K562 (cell line): ENCODE results near the gene GANAB. TPM values are rescaled to one million over a fixed set of nuclear protein-coding genes. Genes with fewer than 3 reads are reported as not detected.

Experiments
- ARID1B ChIP-seq: fragments of 450-650 bp; IDR thresholded peaks from 2 replicates; pipeline ENCODE4 v1.6.1; 2016; ENCODE audit warnings: antibody characterized with exemption, mild to moderate bottlenecking, inconsistent platforms
- DDX20 ChIP-seq: fragments of 450-650 bp; IDR thresholded peaks from 2 replicates; pipeline ENCODE4 v1.6.1; 2016; ENCODE audit warnings: missing genetic modification characterization, low read depth, mild to moderate bottlenecking, missing compliant biosample characterization, moderate library complexity
- FOXA1 ChIP-seq: fragments of 450-650 bp; IDR thresholded peaks from 2 replicates; pipeline ENCODE4 v1.6.1; 2016; ENCODE audit warnings: mild to moderate bottlenecking, borderline replicate concordance
- FOXA3 ChIP-seq, 2 experiments: fragments of 450-650 bp in 1 of 2; sonication (generic) in 1 of 2; formaldehyde crosslinking; IDR thresholded peaks in 1 of 2; conservative IDR thresholded peaks in 1 of 2; 2 replicates each; pipeline versions ENCODE4 v1.4.0 to v1.8.0; 2020 to 2022; ENCODE audit warnings: mild to moderate bottlenecking in 2 of 2, missing genetic modification reagents in 1 of 2
- HDAC1 ChIP-seq, 2 experiments: fragments of 450-650 bp; IDR thresholded peaks; 2 replicates each; pipeline ENCODE4 v1.6.1; 2016 to 2017; ENCODE audit warnings: inconsistent platforms in 1 of 2, mild to moderate bottlenecking in 1 of 2, moderate library complexity in 1 of 2
- KDM4B ChIP-seq, 2 experiments: fragments of 450-650 bp in 1 of 2; sonication (generic) in 1 of 2; IDR thresholded peaks; 2 replicates each; pipeline ENCODE4 v1.6.1; 2016 to 2017; ENCODE audit warnings: borderline replicate concordance in 2 of 2, antibody characterized with exemption in 1 of 2, low read depth in 1 of 2, mild to moderate bottlenecking in 1 of 2
- KLF1 ChIP-seq: fragments of 450-650 bp; IDR thresholded peaks from 2 replicates; pipeline ENCODE4 v1.6.1; 2016; ENCODE audit warnings: missing genetic modification characterization, missing compliant biosample characterization
- MED1 ChIP-seq: sonication (generic); formaldehyde crosslinking; IDR thresholded peaks from 2 replicates; pipeline ENCODE4 v1.8.1; 2023; ENCODE audit warnings: missing genetic modification reagents, borderline replicate concordance
- MTA2 ChIP-seq: fragments of 450-650 bp; IDR thresholded peaks from 2 replicates; pipeline ENCODE4 v1.6.1; 2016; ENCODE audit warnings: low read depth
- NR2C1 ChIP-seq, 2 experiments: fragments of 450-650 bp; IDR thresholded peaks; 2 replicates each; pipeline ENCODE4 v1.6.1; 2017; ENCODE audit warnings: mild to moderate bottlenecking in 2 of 2, antibody characterized with exemption in 1 of 2, inconsistent platforms in 1 of 2, missing compliant biosample characterization in 1 of 2, missing genetic modification characterization in 1 of 2
- PYGO2 ChIP-seq: fragments of 450-650 bp; IDR thresholded peaks from 2 replicates; pipeline ENCODE4 v1.6.1; 2016; ENCODE audit warnings: mild to moderate bottlenecking, missing genetic modification characterization, moderate library complexity, missing compliant biosample characterization
- RBFOX2 ChIP-seq: fragments of 200-400 bp; formaldehyde crosslinking; IDR thresholded peaks from 2 replicates; pipeline ENCODE4 v1.6.1; 2017; ENCODE audit warnings: low read depth, mild to moderate bottlenecking, low read length, moderate library complexity
- RBM17 ChIP-seq: fragments of 200-400 bp; formaldehyde crosslinking; IDR thresholded peaks from 2 replicates; pipeline ENCODE4 v1.6.1; 2017; ENCODE audit warnings: low read depth, mild to moderate bottlenecking, low read length, borderline replicate concordance
- RUNX1 ChIP-seq: sonication (generic); IDR thresholded peaks from 2 replicates; pipeline ENCODE4 v1.6.1; 2016; ENCODE audit warnings: antibody characterized with exemption, low read depth
- U2AF2 ChIP-seq: fragments of 200-400 bp; formaldehyde crosslinking; optimal IDR thresholded peaks from 2 replicates; pipeline ENCODE3; 2017; ENCODE audit warnings: low read depth, mild to moderate bottlenecking, low read length
- ZBTB7A ChIP-seq: IDR thresholded peaks from 2 replicates; pipeline ENCODE4 v1.6.1; 2011; ENCODE audit warnings: low read depth, mild to moderate bottlenecking, low read length, moderate library complexity, borderline replicate concordance; ENCODE audit not compliant: control insufficient read depth
- ZKSCAN1 ChIP-seq: fragments of 150-350 bp; IDR thresholded peaks from 2 replicates; pipeline ENCODE4 v1.6.1; 2016; ENCODE audit warnings: low read depth, low read length
- ZNF274 ChIP-seq: IDR thresholded peaks from 2 replicates; pipeline ENCODE4 v1.6.1; 2011; ENCODE audit warnings: low read depth, mild to moderate bottlenecking, low read length, moderate library complexity, borderline replicate concordance
- ZNF347 ChIP-seq: fragments of 450-650 bp; formaldehyde crosslinking; IDR thresholded peaks from 2 replicates; pipeline ENCODE4 v1.4.0; 2020; ENCODE audit warnings: low read depth, mild to moderate bottlenecking, moderate library complexity
- ZNF445 ChIP-seq: fragments of 250-450 bp; sonication (Bioruptor Pico); IDR thresholded peaks from 2 replicates; pipeline ENCODE4 v1.4.0; 2020; ENCODE audit warnings: low read depth, mild to moderate bottlenecking, moderate library complexity
- ZNF766 ChIP-seq: fragments of 200-800 bp; sonication (Bioruptor generic); conservative IDR thresholded peaks from 2 replicates; pipeline ENCODE4 v1.6.1; 2016; ENCODE audit warnings: missing genetic modification characterization, missing compliant biosample characterization
- ZSCAN29 ChIP-seq: fragments of 450-650 bp; IDR thresholded peaks from 2 replicates; pipeline ENCODE4 v1.6.1; 2017
- ZZZ3 ChIP-seq: fragments of 450-650 bp; IDR thresholded peaks from 2 replicates; pipeline ENCODE4 v1.6.1; 2016; ENCODE audit warnings: antibody characterized with exemption, mild to moderate bottlenecking, moderate library complexity
- polyA plus RNA-seq, 8 experiments: library from polyadenylated mRNA; depleted of rRNA in 4 of 8; stranded (reverse) in 5 of 8; unstranded in 3 of 8; fragments of >200 nt; fragmentation: Nextera tagmentation in 2 of 8; fragmentation: Illumina TruSeq in 1 of 8; extraction: Ambion mirVana in 2 of 8; extraction: Trizol in 1 of 8; gene quantifications; 2 replicates each; pipeline versions ENCODE4 v1.2.1 to v1.2.3, GENCODE V29; 2011 to 2014; ENCODE audit warnings: inconsistent platforms in 1 of 8, missing spikeins in 1 of 8
- total RNA-seq, 7 experiments: library from RNA; depleted of rRNA in 6 of 7; stranded (reverse); fragments of >200 nt in 6 of 7; fragmentation: Illumina TruSeq in 2 of 7; extraction: Trizol in 2 of 7; gene quantifications; 2 replicates each; pipeline versions ENCODE4 v1.2.1 to v1.2.3, GENCODE V29; 2011 to 2021; ENCODE audit warnings: low replicate concordance in 1 of 7
- TF ChIP-seq, protein P1 (sequence below): IDR thresholded peaks from 2 replicates; pipeline ENCODE4 v1.6.1; 2014; ENCODE audit warnings: antibody characterized with exemption
- TF ChIP-seq, protein P2 (sequence below): IDR thresholded peaks from 2 replicates; pipeline ENCODE4 v1.6.1; 2011; ENCODE audit not compliant: insufficient read length; ENCODE audit errors: extremely low read depth
- TF ChIP-seq, protein P3 (sequence below): fragments of 250-450 bp; sonication (Bioruptor Pico); IDR thresholded peaks from 2 replicates; pipeline ENCODE4 v1.8.0; 2022; ENCODE audit warnings: moderate library complexity, mild to moderate bottlenecking, inconsistent platforms

GANAB gene
- total and polyA plus RNA-seq, 9 of the 15 experiments (the other 6 are each of a cell fraction or from before 2014, with no cell fraction given), result 6.5 to 284 (median 161) TPM

DNA sequence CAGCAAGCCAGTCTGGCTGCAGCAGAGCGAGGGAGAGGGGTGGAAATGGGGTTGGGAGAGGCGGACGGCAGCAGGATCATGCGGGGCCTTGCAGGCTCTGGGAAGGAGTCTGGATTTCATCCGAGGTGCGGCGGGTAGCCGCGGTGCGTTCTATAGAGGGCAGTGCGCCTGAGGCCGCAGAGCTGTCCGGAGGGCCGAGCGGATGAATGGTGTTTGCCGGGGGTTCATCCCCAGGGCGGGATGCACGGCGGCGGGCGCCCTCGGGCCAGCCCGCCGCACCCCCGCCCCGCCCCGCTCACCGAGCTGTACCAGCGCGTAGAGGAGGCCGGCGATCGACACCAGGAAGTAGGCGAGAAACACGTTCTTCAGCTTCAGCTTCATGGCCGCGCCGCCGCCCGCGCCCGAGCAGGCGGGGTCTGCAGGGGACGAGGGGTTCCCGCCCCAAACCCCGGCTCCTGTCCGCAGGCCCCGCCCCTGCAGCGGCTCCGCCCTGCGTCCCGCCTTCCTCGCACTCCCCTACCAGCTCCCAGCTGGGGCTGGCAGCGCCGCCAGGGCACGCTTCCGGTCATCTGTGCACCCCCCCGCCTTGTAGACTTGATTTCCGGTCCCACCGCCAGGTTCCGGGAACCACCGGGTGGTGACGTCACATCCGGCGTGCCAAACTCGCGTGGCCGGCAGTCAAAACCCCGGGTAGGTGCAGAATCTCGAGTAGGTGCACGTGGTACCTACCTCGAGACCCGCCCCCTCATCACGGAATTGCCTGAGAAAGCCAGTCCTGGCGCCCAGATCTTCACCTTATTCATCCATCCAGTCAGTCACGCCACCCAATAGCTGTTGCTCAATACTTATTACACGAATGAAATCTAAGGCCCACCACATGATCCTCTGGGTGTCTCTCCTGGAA is 24.6 kb downstream of the GANAB start, which contains the start of gene B3GAT3 (continued):
- TF ChIP-seq ZNF766 (CRISPR knock-in tag), result 0 out of 2 replicates have a peak, but pooled peaks have one; percentile 13
- TF ChIP-seq HDAC1 (IDR thresholded peaks at IDR 0.05), result peak in 1 of 2 experiments; percentile 98; a peak in 2 of 4 replicates
- TF ChIP-seq FOXA3 (CRISPR knock-in tag; conservative IDR thresholded peaks at IDR 0.05 in 1 of 2, IDR thresholded peaks at IDR 0.05 in 1 of 2), result no peak; a peak in 1 of 4 replicates
- peak; percentile 77; the same call in 1 of the 2 replicates for TF ChIP-seq KLF1 (tag)
- TF ChIP-seq, protein P1, sequence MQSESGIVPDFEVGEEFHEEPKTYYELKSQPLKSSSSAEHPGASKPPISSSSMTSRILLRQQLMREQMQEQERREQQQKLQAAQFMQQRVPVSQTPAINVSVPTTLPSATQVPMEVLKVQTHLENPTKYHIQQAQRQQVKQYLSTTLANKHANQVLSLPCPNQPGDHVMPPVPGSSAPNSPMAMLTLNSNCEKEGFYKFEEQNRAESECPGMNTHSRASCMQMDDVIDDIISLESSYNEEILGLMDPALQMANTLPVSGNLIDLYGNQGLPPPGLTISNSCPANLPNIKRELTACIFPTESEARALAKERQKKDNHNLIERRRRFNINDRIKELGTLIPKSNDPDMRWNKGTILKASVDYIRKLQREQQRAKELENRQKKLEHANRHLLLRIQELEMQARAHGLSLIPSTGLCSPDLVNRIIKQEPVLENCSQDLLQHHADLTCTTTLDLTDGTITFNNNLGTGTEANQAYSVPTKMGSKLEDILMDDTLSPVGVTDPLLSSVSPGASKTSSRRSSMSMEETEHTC, result 0 out of 2 replicates have a peak, but pooled peaks have one; percentile 26
- TF ChIP-seq U2AF2, result no peak
- no peak for TF ChIP-seq DDX20 (tag)
- no peak for TF ChIP-seq ZNF445 (CRISPR knock-in tag)
- TF ChIP-seq RBM17, result no peak
- peak; percentile 89 for TF ChIP-seq RBFOX2
- TF ChIP-seq ZNF347 (CRISPR knock-in tag), result no peak
- TF ChIP-seq ARID1B, result peak; percentile 40; the same call in 1 of the 2 replicates
- TF ChIP-seq MTA2, result no peak
- TF ChIP-seq, protein P2, sequence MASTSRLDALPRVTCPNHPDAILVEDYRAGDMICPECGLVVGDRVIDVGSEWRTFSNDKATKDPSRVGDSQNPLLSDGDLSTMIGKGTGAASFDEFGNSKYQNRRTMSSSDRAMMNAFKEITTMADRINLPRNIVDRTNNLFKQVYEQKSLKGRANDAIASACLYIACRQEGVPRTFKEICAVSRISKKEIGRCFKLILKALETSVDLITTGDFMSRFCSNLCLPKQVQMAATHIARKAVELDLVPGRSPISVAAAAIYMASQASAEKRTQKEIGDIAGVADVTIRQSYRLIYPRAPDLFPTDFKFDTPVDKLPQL, result no peak
- TF ChIP-seq KDM4B (IDR thresholded peaks at IDR 0.05; ENCODE audit: borderline replicate concordance in 2 of 2, low read depth in 1 of 2), result peak in 1 of 2 experiments; percentile 90; a peak in 1 of 4 replicates
- TF ChIP-seq ZSCAN29, result no peak
- no peak for TF ChIP-seq ZNF274
- no peak for TF ChIP-seq PYGO2 (tag)
- TF ChIP-seq ZKSCAN1, result peak; percentile 70
- TF ChIP-seq FOXA1, result no peak
- TF ChIP-seq ZZZ3, result 0 out of 2 replicates have a peak, but pooled peaks have one; percentile 40
- TF ChIP-seq ZBTB7A, result peak; percentile 95
- TF ChIP-seq MED1 (CRISPR knock-in tag), result no peak
- peak; percentile 60; the same call in 1 of the 2 replicates for TF ChIP-seq NR2C1 (IDR thresholded peaks at IDR 0.05)
- TF ChIP-seq NR2C1 (tag; IDR thresholded peaks at IDR 0.05), result peak; percentile 67; the same call in 1 of the 2 replicates
- TF ChIP-seq, protein P3, sequence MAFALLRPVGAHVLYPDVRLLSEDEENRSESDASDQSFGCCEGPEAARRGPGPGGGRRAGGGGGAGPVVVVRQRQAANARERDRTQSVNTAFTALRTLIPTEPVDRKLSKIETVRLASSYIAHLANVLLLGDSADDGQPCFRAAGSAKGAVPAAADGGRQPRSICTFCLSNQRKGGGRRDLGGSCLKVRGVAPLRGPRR (CRISPR knock-in tag), result 0 out of 2 replicates have a peak, but pooled peaks have one; percentile 17
- TF ChIP-seq RUNX1, result no peak
